ENCODE results near the gene NLGN1.

Gene NLGN1

GRCh38 chr3:173770796-173771573, 373.4 kb downstream of the NLGN1 start:
- no peak for DNase-seq (ENCODE audit: low spot score)

GRCh38 chr3:173773800-173774199, 376.3 kb downstream of the NLGN1 start:
- no peak for DNase-seq (ENCODE audit: low spot score)

- no peak for DNase-seq (ENCODE audit: low spot score)
These were observed 376.8 kb downstream of the NLGN1 start for GRCh38 chr3:173774294-173774693.

GRCh38 chr3:173778251-173778650, 380.7 kb downstream of the NLGN1 start:
- DNase-seq (ENCODE audit: low spot score) = no peak

- no peak for DNase-seq (ENCODE audit: low spot score)
These were observed 382.5 kb downstream of the NLGN1 start for GRCh38 chr3:173780067-173780466.

- DNase-seq (ENCODE audit: low spot score) = no peak
These were observed 387.5 kb downstream of the NLGN1 start for GRCh38 chr3:173785004-173785403.

GRCh38 chr3:173789530-173790162, 392.1 kb downstream of the NLGN1 start:
- DNase-seq (ENCODE audit: low spot score) = no peak

- DNase-seq (ENCODE audit: low spot score) = no peak
These were observed 396.4 kb downstream of the NLGN1 start for GRCh38 chr3:173793963-173794362.

GRCh38 chr3:173796405-173796804, 398.9 kb downstream of the NLGN1 start:
- DNase-seq (ENCODE audit: low spot score) = no peak

GRCh38 chr3:173796890-173797289, 399.3 kb downstream of the NLGN1 start:
- DNase-seq (ENCODE audit: low spot score) = no peak

GRCh38 chr3:173799060-173799816, 401.7 kb downstream of the NLGN1 start:
- no peak for DNase-seq (ENCODE audit: low spot score)

- DNase-seq (ENCODE audit: low spot score) = no peak
These were observed 402.6 kb downstream of the NLGN1 start for GRCh38 chr3:173800154-173800553.

GRCh38 chr3:173814809-173815208, 417.3 kb downstream of the NLGN1 start:
- DNase-seq (ENCODE audit: low spot score) = no peak

GRCh38 chr3:173819368-173819767, 421.8 kb downstream of the NLGN1 start:
- no peak for DNase-seq (ENCODE audit: low spot score)

- no peak for DNase-seq (ENCODE audit: low spot score)
These were observed 426.4 kb downstream of the NLGN1 start for GRCh38 chr3:173823911-173824460.

GRCh38 chr3:173825730-173826129, 428.2 kb downstream of the NLGN1 start:
- no peak for DNase-seq (ENCODE audit: low spot score)

- DNase-seq (ENCODE audit: low spot score) = no peak
These were observed 428.9 kb downstream of the NLGN1 start for GRCh38 chr3:173826416-173826815.

GRCh38 chr3:173826901-173827609, 429.5 kb downstream of the NLGN1 start:
- DNase-seq (ENCODE audit: low spot score) = no peak

GRCh38 chr3:173838644-173839043, 441.1 kb downstream of the NLGN1 start:
- DNase-seq (ENCODE audit: low spot score) = no peak

GRCh38 chr3:173839859-173840258, 442.3 kb downstream of the NLGN1 start:
- no peak for DNase-seq (ENCODE audit: low spot score)

GRCh38 chr3:173841334-173841733, 443.8 kb downstream of the NLGN1 start:
- DNase-seq (ENCODE audit: low spot score) = no peak

GRCh38 chr3:173843060-173843459, 445.5 kb downstream of the NLGN1 start:
- no peak for DNase-seq (ENCODE audit: low spot score)
